ENCODE measurements around the gene SEMA7A. TPM values are rescaled to one million over a fixed set of nuclear protein-coding genes. Genes with fewer than 3 reads are reported as not detected.

Gene SEMA7A
- total and polyA plus RNA-seq, 9 of the 15 experiments (the other 6 are each of a cell fraction or from before 2014, with no cell fraction given): 0.04 to 8.2 (median 5.4) TPM; not detected in 1

- TF ChIP-seq MAZ (CRISPR knock-in tag; conservative IDR thresholded peaks at IDR 0.05 in 1 of 2, IDR thresholded peaks at IDR 0.05 in 1 of 2) (0 out of 4 replicates have a peak, but pooled peaks of 1 of the 2 experiments have one; percentile 32), HMG20B (CRISPR knock-in tag; IDR thresholded peaks at IDR 0.05) (no peak), PKNOX1 (IDR thresholded peaks at IDR 0.05) (0 out of 2 replicates have a peak, but pooled peaks have one; percentile 6)
Measured at GRCh38 chr15:74383695-74384565, 49.8 kb downstream of the SEMA7A start (continued).

- H3K27me3 ChIP-seq (ENCODE audit: control insufficient read depth in 2 of 2, insufficient read depth in 2 of 2, low read length in 2 of 2): no peaks in the 10 kb centered on the region
- H3K9ac ChIP-seq (ENCODE audit: insufficient read depth in 1 of 2, low read depth in 2 of 2, low read length in 2 of 2): no peak overlapping the region
- peaks cover 32 to 59% of the 10 kb centered on the region in 2 experiments for H3K4me1 ChIP-seq (replicated peaks in 1 of 2; ENCODE audit: control insufficient read depth in 2 of 2, insufficient read depth in 2 of 2, low read length in 2 of 2)
- DNase-seq (ENCODE audit: extremely low read depth in 1 of 4, low spot score in 3 of 4): no peak
- H3K36me3 ChIP-seq (ENCODE audit: control insufficient read depth, insufficient read depth, low read length): no peaks in the 10 kb centered on the region
- H3K9me1 ChIP-seq (ENCODE audit: control insufficient read depth, insufficient read depth, low read length): no peaks in the 10 kb centered on the region
- intact Hi-C loops (cut with micrococcal nuclease) (loop anchor here (2.0 kb wide), 2 partner anchors 100 to 108 kb away; no protein-coding TSS in a partner anchor), in situ Hi-C loops (cut with MboI) (no loop called here)
- POLR2A ChIA-PET: interaction anchor here (0.7 to 3.9 kb wide), 6 partner anchors 10 to 377 kb away, joined by 3 to 12 read pairs (median 4); partner anchors contain the start of genes SEMA7A and UBL7
- H2AFZ ChIP-seq (ENCODE audit: low read depth, low read length): no peak overlapping the region
- H4K20me1 ChIP-seq (replicated peaks; ENCODE audit: control insufficient read depth, insufficient read depth, low read length): no peaks in the 10 kb centered on the region
- TF ChIP-seq ELK1 (CRISPR knock-in tag; IDR thresholded peaks at IDR 0.05): no peak
- no peak overlapping the region for H3K4me2 ChIP-seq (ENCODE audit: insufficient read depth, low read length)
- 79% methylated on average over 4 of the region's 4 CpGs for WGBS (ENCODE audit: insufficient coverage, low coverage, missing lambda C conversion rate)
- CTCF ChIA-PET (ENCODE audit: low intra/inter-chr PET ratio): interaction anchor here (0.7 to 5.9 kb wide), 5 partner anchors 9 to 248 kb away, joined by 3 to 102 read pairs (median 13); no protein-coding TSS in a partner anchor
- no peak overlapping the region for H3K4me3 ChIP-seq
- no TSS peak for BruUV-seq (replicated peaks)
- no peaks in the 10 kb centered on the region for H3K79me2 ChIP-seq (ENCODE audit: control insufficient read depth, insufficient read depth, low read length)
- no peak for ATAC-seq
- no peak for FAIRE-seq
- no peak overlapping the region for H3K27ac ChIP-seq (ENCODE audit: extremely low read depth, low read depth, low read length)
- H3K9me3 ChIP-seq (replicated peaks; ENCODE audit: control insufficient read depth, insufficient read depth, low read depth, low read length): no peaks in the 10 kb centered on the region
Measured at GRCh38 chr15:74383286-74383685, 50.5 kb downstream of the SEMA7A start.

All from K562 (cell line).